ENCODE measurements around the gene VAMP7. TPM values are rescaled to one million over a fixed set of nuclear protein-coding genes. Genes with fewer than 3 reads are reported as not detected.

Gene VAMP7
- total and polyA plus RNA-seq, 2 of the 8 experiments (the other 6 are each of a cell fraction or from before 2014, with no cell fraction given), result 14.2 to 22.1 TPM

DNA sequence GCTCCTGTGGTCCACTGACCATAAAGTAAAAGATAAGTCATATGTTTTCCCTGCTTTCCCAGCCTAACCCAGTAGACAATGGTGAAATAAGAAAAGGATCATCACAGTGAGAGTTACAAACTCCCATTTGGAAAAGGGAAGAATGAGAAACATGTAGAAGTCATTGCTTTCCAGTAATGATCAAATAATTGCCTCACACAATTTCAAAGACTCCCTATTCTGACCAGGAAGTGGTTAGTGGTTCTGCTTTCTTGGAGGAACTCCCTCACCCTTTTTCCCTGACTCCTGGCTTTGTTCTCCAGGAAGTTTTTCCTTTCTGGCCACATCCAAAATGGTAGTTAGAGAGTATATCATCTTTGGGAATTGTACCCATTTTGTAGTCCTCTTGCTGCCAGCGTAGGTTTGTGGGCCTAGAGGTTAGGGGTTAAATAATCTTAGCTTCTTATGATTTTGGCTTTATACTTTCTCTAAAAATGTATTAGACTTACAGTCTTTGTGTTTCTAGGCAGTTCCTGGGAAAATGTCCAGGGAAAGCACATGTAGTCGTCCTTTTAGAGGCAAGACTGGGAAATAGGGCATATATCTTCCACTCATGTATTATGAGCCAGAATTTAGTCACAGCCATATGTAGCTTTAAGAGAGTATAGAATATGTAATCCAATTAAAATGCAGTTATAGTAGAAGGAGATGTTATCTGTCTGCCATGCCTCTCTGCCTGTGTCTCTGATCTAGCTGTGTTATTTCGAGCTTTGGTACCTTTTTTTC is 10.5 kb downstream of the VAMP7 start (continued):
- TF ChIP-seq TEAD4 (IDR thresholded peaks at IDR 0.05; ENCODE audit: low read depth, low read length), result no peak
- no peak for TF ChIP-seq TBP (IDR thresholded peaks at IDR 0.05; ENCODE audit: low read depth, low read length)
- TF ChIP-seq EGR1 (IDR thresholded peaks at IDR 0.05; ENCODE audit: borderline replicate concordance, low read depth, low read length), result no peak
- no peak for TF ChIP-seq POLR2AphosphoS5 (IDR thresholded peaks at IDR 0.05; ENCODE audit: low read depth, low read length)
- TF ChIP-seq PHF8 (conservative IDR thresholded peaks at IDR 0.05; ENCODE audit: low read depth, low read length), result no peak
- TF ChIP-seq KDM5A (IDR thresholded peaks at IDR 0.05; ENCODE audit: low read length), result no peak
- TF ChIP-seq RBBP5 (IDR thresholded peaks at IDR 0.05; ENCODE audit: borderline replicate concordance, low read depth, low read length), result no peak
